Body of pancreas (tissue), 4 donors: ENCODE data around the gene HCLS1. TPM values are rescaled to one million over a fixed set of nuclear protein-coding genes. Genes with fewer than 3 reads are reported as not detected.

Experiments
- ATAC-seq: fragments of 150-250 bp; one replicate; pipeline ENCODE4 v1.9.1; 2016
- DNase-seq, 4 donors: peaks; one replicate each; pipeline ENCODE4 v3.0.0-alpha.2; 2019
- H3K27ac ChIP-seq, 4 donors: fragments of 200-600 bp; sonication (generic); 1 replicate in 3 of 4; 2 replicates in 1 of 4; pipeline versions ENCODE4 v1.5.1 to v1.6.1; 2016 to 2019; ENCODE audit warnings: mild to moderate bottlenecking in 1 of 4, mixed read lengths in 1 of 4, moderate library complexity in 1 of 4
- H3K27me3 ChIP-seq, 2 donors: fragments of 200-600 bp; sonication (generic); one replicate each; pipeline ENCODE4 v1.6.0; 2016; ENCODE audit warnings: mild to moderate bottlenecking in 1 of 2
- H3K36me3 ChIP-seq, 2 donors: fragments of 200-600 bp; sonication (generic); replicated peaks in 1 of 2; 2 replicates each; pipeline ENCODE4 v1.5.1; 2016; ENCODE audit warnings: low read depth in 2 of 2; ENCODE audit not compliant: insufficient read depth in 1 of 2
- H3K4me1 ChIP-seq: fragments of 200-600 bp; sonication (generic); one replicate; pipeline ENCODE4 v1.6.0; 2016
- H3K4me3 ChIP-seq, 2 donors: fragments of 200-600 bp; sonication (generic); 1 replicate in 1 of 2; 2 replicates in 1 of 2; pipeline ENCODE4 v1.5.1; 2016 to 2019
- H3K9me3 ChIP-seq, 3 donors: fragments of 200-600 bp; sonication (generic); 1 replicate in 2 of 3; 2 replicates in 1 of 3; pipeline ENCODE4 v1.5.1; 2016
- POLR2A ChIP-seq, 3 donors: fragments of 450-650 bp; IDR thresholded peaks; one replicate each; pipeline ENCODE4 v1.6.1; 2016; ENCODE audit warnings: antibody characterized with exemption in 3 of 3, mild to moderate bottlenecking in 2 of 3
- WGBS, 2 donors: methylation state at CpG; one replicate each; pipeline ENCODE4 v1.1.5; 2017; 5-methylcytosine and 5-hydroxymethylcytosine counted together
- intact Hi-C: fragments of 100-400 bp; cut with DNase I; formaldehyde crosslinking; loops from one replicate; pipeline ENCODE4 v1.15.1; 2023
- total RNA-seq, 2 donors: library from RNA; depleted of rRNA; stranded (reverse); fragments of >200 nt; gene quantifications; one replicate each; pipeline ENCODE4 v1.1.0, GENCODE V29; 2016
- TF ChIP-seq, protein P1 (sequence below), 7 experiments: fragments of 450-650 bp in 4 of 7; fragments of 200-600 bp in 3 of 7; sonication (generic) in 3 of 7; IDR thresholded peaks; one replicate each; pipeline ENCODE4 v1.5.1; 2016 to 2019; ENCODE audit warnings: antibody characterized with exemption in 7 of 7

The HCLS1 gene, protein sequence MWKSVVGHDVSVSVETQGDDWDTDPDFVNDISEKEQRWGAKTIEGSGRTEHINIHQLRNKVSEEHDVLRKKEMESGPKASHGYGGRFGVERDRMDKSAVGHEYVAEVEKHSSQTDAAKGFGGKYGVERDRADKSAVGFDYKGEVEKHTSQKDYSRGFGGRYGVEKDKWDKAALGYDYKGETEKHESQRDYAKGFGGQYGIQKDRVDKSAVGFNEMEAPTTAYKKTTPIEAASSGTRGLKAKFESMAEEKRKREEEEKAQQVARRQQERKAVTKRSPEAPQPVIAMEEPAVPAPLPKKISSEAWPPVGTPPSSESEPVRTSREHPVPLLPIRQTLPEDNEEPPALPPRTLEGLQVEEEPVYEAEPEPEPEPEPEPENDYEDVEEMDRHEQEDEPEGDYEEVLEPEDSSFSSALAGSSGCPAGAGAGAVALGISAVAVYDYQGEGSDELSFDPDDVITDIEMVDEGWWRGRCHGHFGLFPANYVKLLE
- 10 to 100 TPM; 12.2 to 17.1 TPM for total RNA-seq

DNA sequence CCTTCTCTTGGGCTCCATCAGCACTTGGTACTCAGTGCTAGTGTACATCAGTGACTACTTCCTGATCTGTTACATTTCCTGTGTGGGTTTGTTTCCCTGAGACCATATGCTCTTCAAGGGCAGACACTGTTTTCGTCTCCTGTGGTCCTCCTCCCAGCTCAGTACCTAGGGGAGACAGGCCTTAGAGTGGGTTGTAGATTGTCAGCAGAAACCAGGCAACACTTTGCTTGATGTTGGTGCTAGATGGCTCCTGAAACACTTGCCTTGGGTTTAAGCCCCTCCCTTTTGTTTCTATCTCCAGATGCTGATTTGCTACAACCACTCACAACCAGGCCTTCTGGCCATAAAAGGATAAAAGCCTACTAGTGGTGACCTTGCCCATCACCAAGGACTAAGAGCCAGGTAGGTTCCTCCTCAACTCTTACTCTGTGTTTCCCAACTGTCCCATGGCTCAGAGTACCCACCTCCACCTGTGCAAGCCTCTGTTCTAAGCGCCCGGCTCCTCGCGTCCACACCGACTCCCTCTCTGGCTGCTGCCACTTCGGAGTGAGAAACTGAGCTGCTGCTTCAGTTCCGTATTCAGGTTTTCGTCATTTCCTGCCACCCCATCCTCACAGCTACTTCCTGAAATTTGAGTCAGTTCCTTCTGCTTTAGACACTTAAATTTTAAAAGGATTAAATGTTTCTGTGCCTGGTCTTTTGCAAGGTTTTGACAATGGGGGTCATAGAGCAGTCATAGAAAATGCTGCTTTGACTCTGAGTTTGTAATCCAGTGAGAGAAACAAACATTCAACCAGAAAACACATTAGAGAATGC is at the start of gene HCLS1:
HCLS1 (minus strand) TSS at position 548 of the 816 bp plus-strand sequence. CDS start 2,556 bp downstream, outside the sequence.
- WGBS, 2 donors: 77 to 85% methylated on average over 9 of the region's 9 CpGs
- H3K27me3 ChIP-seq: no peaks in the 10 kb centered on the region
- no peak within 1 kb of the TSS for H3K4me3 ChIP-seq
- DNase-seq: peak in 3 of 4 donors; percentile 18 to 63 (median 18)
- H3K9me3 ChIP-seq: no peaks in the 10 kb centered on the region
- H3K27ac ChIP-seq: peak within 1 kb of the TSS in 2 of 4 donors; percentile 33 to 78
- ATAC-seq: no peak
- intact Hi-C loops: no loop called here
- H3K36me3 ChIP-seq: peaks cover 0 to 6% of the 10 kb centered on the region in 2 donors
- TF ChIP-seq POLR2A (IDR thresholded peaks at IDR 0.05): peak in 2 of 3 donors; percentile 50 to 74
- TF ChIP-seq, protein P1, sequence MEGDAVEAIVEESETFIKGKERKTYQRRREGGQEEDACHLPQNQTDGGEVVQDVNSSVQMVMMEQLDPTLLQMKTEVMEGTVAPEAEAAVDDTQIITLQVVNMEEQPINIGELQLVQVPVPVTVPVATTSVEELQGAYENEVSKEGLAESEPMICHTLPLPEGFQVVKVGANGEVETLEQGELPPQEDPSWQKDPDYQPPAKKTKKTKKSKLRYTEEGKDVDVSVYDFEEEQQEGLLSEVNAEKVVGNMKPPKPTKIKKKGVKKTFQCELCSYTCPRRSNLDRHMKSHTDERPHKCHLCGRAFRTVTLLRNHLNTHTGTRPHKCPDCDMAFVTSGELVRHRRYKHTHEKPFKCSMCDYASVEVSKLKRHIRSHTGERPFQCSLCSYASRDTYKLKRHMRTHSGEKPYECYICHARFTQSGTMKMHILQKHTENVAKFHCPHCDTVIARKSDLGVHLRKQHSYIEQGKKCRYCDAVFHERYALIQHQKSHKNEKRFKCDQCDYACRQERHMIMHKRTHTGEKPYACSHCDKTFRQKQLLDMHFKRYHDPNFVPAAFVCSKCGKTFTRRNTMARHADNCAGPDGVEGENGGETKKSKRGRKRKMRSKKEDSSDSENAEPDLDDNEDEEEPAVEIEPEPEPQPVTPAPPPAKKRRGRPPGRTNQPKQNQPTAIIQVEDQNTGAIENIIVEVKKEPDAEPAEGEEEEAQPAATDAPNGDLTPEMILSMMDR (IDR thresholded peaks at IDR 0.05): no peak
- H3K4me1 ChIP-seq: peaks cover 10% of the 10 kb centered on the region

- Histone ChIP-seq H3K4me1 (no peaks in the 10 kb centered on the region), H3K27me3 (no peaks in the 10 kb centered on the region), H3K36me3 (peaks cover 4 to 19% of the 10 kb centered on the region in 2 donors), H3K27ac (no peak overlapping the region), H3K9me3 (no peaks in the 10 kb centered on the region), H3K4me3 (no peak overlapping the region)
- intact Hi-C loops: no loop called here
- DNase-seq: no peak
- TF ChIP-seq POLR2A (IDR thresholded peaks at IDR 0.05): no peak
- TF ChIP-seq, protein P1 (IDR thresholded peaks at IDR 0.05): no peak
- ATAC-seq: no peak
- 90 to 100% methylated on average over 1 of the region's 1 CpG for WGBS, 2 donors
These were observed 49.6 kb upstream of the HCLS1 start for GRCh38 chr3:121710347-121710746.

- Histone ChIP-seq H3K9me3 (no peaks in the 10 kb centered on the region), H3K27ac (no peak overlapping the region), H3K4me1 (no peaks in the 10 kb centered on the region), H3K4me3 (no peak overlapping the region), H3K36me3 (peaks cover 0 to 6% of the 10 kb centered on the region in 2 donors), H3K27me3 (no peaks in the 10 kb centered on the region)
- intact Hi-C loops: no loop called here
- no peak for DNase-seq
- ATAC-seq: no peak
- 92 to 94% methylated on average over 2 of the region's 2 CpGs for WGBS, 2 donors
- TF ChIP-seq POLR2A (IDR thresholded peaks at IDR 0.05): no peak
- TF ChIP-seq, protein P1 (IDR thresholded peaks at IDR 0.05): no peak
These were observed 47.0 kb upstream of the HCLS1 start for GRCh38 chr3:121707531-121708273.

DNA sequence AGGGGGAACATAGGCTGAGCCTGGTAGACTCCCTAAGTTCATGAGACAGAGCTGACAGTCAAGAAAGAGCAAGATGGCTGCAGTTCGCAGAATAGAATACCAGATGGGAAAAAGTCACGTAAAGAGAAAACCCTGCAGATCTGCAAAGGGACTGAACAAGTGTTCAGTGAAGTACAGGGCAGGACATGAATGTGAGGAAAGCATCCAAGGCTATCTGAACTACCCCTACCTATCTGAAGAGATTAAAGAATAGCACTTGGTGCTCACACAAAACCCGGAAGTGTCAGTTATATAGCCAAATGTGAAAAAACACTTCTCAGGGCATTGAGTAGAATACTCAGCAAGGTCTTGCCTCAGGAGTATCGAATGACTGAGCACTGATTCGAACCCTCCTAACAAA is 44.8 kb upstream of the HCLS1 start:
- Histone ChIP-seq H3K4me3 (no peak overlapping the region), H3K36me3 (peaks cover 0 to 7% of the 10 kb centered on the region in 2 donors), H3K27ac (no peak overlapping the region), H3K4me1 (no peaks in the 10 kb centered on the region), H3K9me3 (no peaks in the 10 kb centered on the region), H3K27me3 (no peaks in the 10 kb centered on the region)
- 87 to 89% methylated on average over 5 of the region's 5 CpGs for WGBS, 2 donors
- intact Hi-C loops: no loop called here
- no peak for DNase-seq
- TF ChIP-seq, protein P1 (IDR thresholded peaks at IDR 0.05): no peak
- no peak for TF ChIP-seq POLR2A (IDR thresholded peaks at IDR 0.05)
- ATAC-seq: no peak
